HCT116 (cell line): ENCODE data around the gene ZNF423. TPM values are rescaled to one million over a fixed set of nuclear protein-coding genes. Genes with fewer than 3 reads are reported as not detected.

Experiments used
- ATAC-seq: fragments of 200-7000 bp; cut with Tn5 transposase; 2 replicates; pipeline ENCODE4 v1.9.1; 2020; ENCODE audit warnings: mild to moderate bottlenecking, moderate library complexity
- BruUV-seq: library from RNA; stranded (reverse); fragments of 400-500 nt; replicated peaks from 2 replicates; lab custom pipeline; 2021; lab: Mats Ljungman, UMichigan
- CTCF ChIA-PET: fragments of 300-600 bp; sonication (Branson Sonifier 250); formaldehyde crosslinking; loops from one replicate; lab custom pipeline; 2021; ENCODE audit warnings: antibody characterized with exemption; lab: Charles Lee
- POLR2A ChIA-PET: fragments of 300-600, 350-600 bp; sonication (Branson Sonifier 250); formaldehyde crosslinking; loops from one replicate; lab custom pipeline; 2021; ENCODE audit warnings: antibody characterized with exemption; lab: Charles Lee
- RAD21 ChIA-PET, 2 experiments: fragments of 300-600 bp; sonication (Branson Sonifier 250); formaldehyde crosslinking; loops; one replicate each; lab custom pipeline; 2023; ENCODE audit warnings: low total read pairs in 2 of 2; ENCODE audit not compliant: uncharacterized antibody in 2 of 2, unreplicated experiment in 2 of 2, low non-redundant PET in 1 of 2; lab: Charles Lee
- DNase-seq: peaks from one replicate; pipeline ENCODE4 v3.0.0-alpha.2; 2010; ENCODE audit warnings: low read depth, low spot score
- H2AFZ ChIP-seq: fragments of 200-600 bp; shearing (Covaris generic), sonication (generic); 2 replicates; pipeline ENCODE4 v1.6.1; 2017; ENCODE audit warnings: low read depth, mixed run types, mixed read lengths, antibody characterized with exemption, low read length; ENCODE audit not compliant: poor library complexity, severe bottlenecking
- H3K27ac ChIP-seq: 2 replicates; pipeline ENCODE4 v1.5.1; 2012; ENCODE audit warnings: low read depth, low read length
- H3K27me3 ChIP-seq: fragments of 200-600 bp; sonication (generic); 2 replicates; pipeline ENCODE4 v1.6.1; 2016; ENCODE audit warnings: mixed run types, low read length, mixed read lengths; ENCODE audit not compliant: insufficient read depth
- H3K36me3 ChIP-seq, 2 experiments: fragments of 200-500 bp in 1 of 2; fragments of 200-600 bp in 1 of 2; sonication (Bioruptor generic) in 1 of 2; sonication (generic) in 1 of 2; 2 replicates each; pipeline versions ENCODE4 v1.5.1 to v1.6.1; 2014 to 2016; ENCODE audit warnings: low read length in 2 of 2, inconsistent platforms in 1 of 2, mixed read lengths in 1 of 2, mixed run types in 1 of 2; ENCODE audit not compliant: insufficient read depth in 2 of 2, control insufficient read depth in 1 of 2
- H3K4me1 ChIP-seq, 2 experiments: fragments of 200-600 bp in 1 of 2; sonication (generic) in 1 of 2; 2 replicates each; pipeline versions ENCODE4 v1.5.1 to v1.6.1; 2012 to 2017; ENCODE audit warnings: low read length in 2 of 2, inconsistent platforms in 1 of 2, mild to moderate bottlenecking in 1 of 2, mixed read lengths in 1 of 2, mixed run types in 1 of 2, moderate library complexity in 1 of 2; ENCODE audit not compliant: insufficient read depth in 2 of 2, control insufficient read depth in 1 of 2
- H3K4me2 ChIP-seq: fragments of 200-600 bp; sonication (generic); 2 replicates; pipeline ENCODE4 v1.6.1; 2017; ENCODE audit warnings: mixed run types, low read length, mixed read lengths
- H3K4me3 ChIP-seq, 2 experiments: fragments of 200-600 bp in 1 of 2; sonication (generic) in 1 of 2; replicated peaks in 1 of 2; 2 replicates each; pipeline ENCODE4 v1.5.1; 2011 to 2016; ENCODE audit warnings: low read length in 2 of 2, control low read depth in 1 of 2, low read depth in 1 of 2, mild to moderate bottlenecking in 1 of 2, mixed read lengths in 1 of 2, mixed run types in 1 of 2
- H3K79me2 ChIP-seq: fragments of 200-600 bp; sonication (generic); 2 replicates; pipeline ENCODE4 v1.6.1; 2017; ENCODE audit warnings: mild to moderate bottlenecking, mixed run types, low read length, moderate library complexity, mixed read lengths; ENCODE audit not compliant: insufficient read depth
- H3K9ac ChIP-seq: fragments of 200-600 bp; sonication (generic); 2 replicates; pipeline ENCODE4 v1.6.1; 2016; ENCODE audit warnings: low read length, mixed read lengths
- H3K9me2 ChIP-seq: fragments of 200-600 bp; sonication (generic), shearing (Covaris generic); 2 replicates; pipeline ENCODE4 v1.6.1; 2017; ENCODE audit warnings: mixed run types, mild to moderate bottlenecking, moderate library complexity; ENCODE audit not compliant: insufficient read depth
- H3K9me3 ChIP-seq, 2 experiments: fragments of 200-500 bp in 1 of 2; fragments of 200-600 bp in 1 of 2; sonication (Bioruptor generic) in 1 of 2; sonication (generic) in 1 of 2; 2 replicates each; pipeline ENCODE4 v1.6.1; 2014 to 2017; ENCODE audit warnings: low read length in 2 of 2, mixed read lengths in 2 of 2, inconsistent platforms in 1 of 2, low read depth in 1 of 2, mild to moderate bottlenecking in 1 of 2, mixed run types in 1 of 2, moderate library complexity in 1 of 2; ENCODE audit not compliant: control insufficient read depth in 1 of 2, insufficient read depth in 1 of 2
- H4K20me1 ChIP-seq: fragments of 200-600 bp; sonication (generic), shearing (Covaris generic); 2 replicates; pipeline ENCODE4 v1.6.1; 2017; ENCODE audit warnings: mixed run types, mild to moderate bottlenecking, moderate library complexity; ENCODE audit not compliant: insufficient read depth
- ATF3 ChIP-seq: IDR thresholded peaks from 2 replicates; pipeline ENCODE4 v1.6.1; 2012
- CBX3 ChIP-seq: IDR thresholded peaks from 2 replicates; pipeline ENCODE4 v1.6.1; 2012; ENCODE audit warnings: low read depth
- FOSL1 ChIP-seq: IDR thresholded peaks from 2 replicates; pipeline ENCODE4 v1.6.1; 2012; ENCODE audit warnings: low read depth
- SP1 ChIP-seq: IDR thresholded peaks from 2 replicates; pipeline ENCODE4 v1.6.1; 2012; ENCODE audit warnings: low read depth
- YY1 ChIP-seq: IDR thresholded peaks from 2 replicates; pipeline ENCODE4 v1.6.1; 2011; ENCODE audit warnings: low read length, low read depth, moderate library complexity, mild to moderate bottlenecking; ENCODE audit not compliant: insufficient replicate concordance; ENCODE audit errors: extremely low read depth
- ZNF274 ChIP-seq: fragments of 200-500 bp; sonication (Bioruptor generic); IDR thresholded peaks from 2 replicates; pipeline ENCODE4 v1.6.1; 2014; ENCODE audit warnings: mild to moderate bottlenecking, low read depth, low read length, inconsistent platforms
- intact Hi-C: fragments of 100-400 bp; cut with micrococcal nuclease; formaldehyde crosslinking; loops from 2 replicates; pipeline ENCODE4 v1.10.0; 2022
- total RNA-seq: library from RNA; stranded (reverse); gene quantifications from one replicate; pipeline ENCODE4 v1.2.1, GENCODE V29; 2021; ENCODE audit not compliant: unreplicated experiment
- TF ChIP-seq, protein P1 (sequence below): IDR thresholded peaks from 2 replicates; pipeline ENCODE4 v1.6.1; 2012
- TF ChIP-seq, protein P2 (sequence below): IDR thresholded peaks from 2 replicates; pipeline ENCODE4 v1.6.1; 2011; ENCODE audit warnings: mild to moderate bottlenecking, low read length, moderate library complexity; ENCODE audit not compliant: insufficient replicate concordance; ENCODE audit errors: extremely low read depth
- TF ChIP-seq, protein P3 (sequence below): IDR thresholded peaks from 2 replicates; pipeline ENCODE4 v1.6.1; 2012; ENCODE audit warnings: low read depth

The ZNF423 gene
- total RNA-seq, 1 experiment from 2014 or later = 0.22 TPM

DNA sequence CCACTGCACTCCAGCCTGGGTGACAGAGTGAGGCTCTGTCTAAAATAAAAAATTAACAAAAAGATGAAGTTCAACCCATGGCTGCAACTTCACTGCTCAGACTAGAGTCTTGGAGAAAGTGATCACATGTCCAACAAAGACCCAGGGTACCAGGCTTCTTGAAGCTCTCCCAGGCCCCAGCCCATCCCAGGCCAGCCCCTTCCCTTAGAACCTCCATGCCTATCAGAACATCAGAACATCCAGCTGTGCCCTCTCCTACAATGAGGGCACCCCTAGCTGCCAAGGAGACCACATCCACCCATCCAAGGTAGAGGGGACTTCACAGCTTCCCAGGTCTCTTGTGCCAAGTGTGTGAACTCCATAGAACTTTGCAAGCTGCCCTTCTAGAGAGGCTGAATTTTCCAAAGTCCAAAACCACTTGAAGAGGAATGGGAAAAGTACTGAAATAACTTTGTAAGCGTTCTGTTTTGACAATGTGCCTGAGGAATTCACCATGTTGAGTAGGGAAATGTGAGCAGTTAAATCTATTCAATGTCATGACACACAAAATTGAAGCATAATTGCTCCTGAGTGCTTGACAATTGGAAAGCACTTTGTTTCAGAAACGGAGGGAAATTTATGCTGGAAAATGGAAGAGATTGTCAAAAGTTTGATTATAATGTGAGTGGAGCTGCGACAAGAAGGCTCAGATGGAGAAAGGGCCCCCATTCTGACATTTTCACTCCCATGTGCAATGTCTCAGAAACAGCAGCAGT is 230.4 kb downstream of the ZNF423 start:
- ATAC-seq (no peak), DNase-seq (no peak)
- intact Hi-C loops = no loop called here
- no peak overlapping the region for H3K4me2 ChIP-seq
- H3K27me3 ChIP-seq = no peaks in the 10 kb centered on the region
- no TSS peak for BruUV-seq
- no peak overlapping the region for H3K9ac ChIP-seq
- RAD21 ChIA-PET = no interaction called here
- H3K79me2 ChIP-seq = no peaks in the 10 kb centered on the region
- TF ChIP-seq SP1 = no peak
- TF ChIP-seq, protein P1, sequence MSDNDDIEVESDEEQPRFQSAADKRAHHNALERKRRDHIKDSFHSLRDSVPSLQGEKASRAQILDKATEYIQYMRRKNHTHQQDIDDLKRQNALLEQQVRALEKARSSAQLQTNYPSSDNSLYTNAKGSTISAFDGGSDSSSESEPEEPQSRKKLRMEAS = no peak
- no peak for TF ChIP-seq YY1
- no peak for TF ChIP-seq CBX3
- TF ChIP-seq ATF3 = no peak
- TF ChIP-seq, protein P2, sequence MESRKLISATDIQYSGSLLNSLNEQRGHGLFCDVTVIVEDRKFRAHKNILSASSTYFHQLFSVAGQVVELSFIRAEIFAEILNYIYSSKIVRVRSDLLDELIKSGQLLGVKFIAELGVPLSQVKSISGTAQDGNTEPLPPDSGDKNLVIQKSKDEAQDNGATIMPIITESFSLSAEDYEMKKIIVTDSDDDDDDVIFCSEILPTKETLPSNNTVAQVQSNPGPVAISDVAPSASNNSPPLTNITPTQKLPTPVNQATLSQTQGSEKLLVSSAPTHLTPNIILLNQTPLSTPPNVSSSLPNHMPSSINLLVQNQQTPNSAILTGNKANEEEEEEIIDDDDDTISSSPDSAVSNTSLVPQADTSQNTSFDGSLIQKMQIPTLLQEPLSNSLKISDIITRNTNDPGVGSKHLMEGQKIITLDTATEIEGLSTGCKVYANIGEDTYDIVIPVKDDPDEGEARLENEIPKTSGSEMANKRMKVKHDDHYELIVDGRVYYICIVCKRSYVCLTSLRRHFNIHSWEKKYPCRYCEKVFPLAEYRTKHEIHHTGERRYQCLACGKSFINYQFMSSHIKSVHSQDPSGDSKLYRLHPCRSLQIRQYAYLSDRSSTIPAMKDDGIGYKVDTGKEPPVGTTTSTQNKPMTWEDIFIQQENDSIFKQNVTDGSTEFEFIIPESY = no peak
- no peak for TF ChIP-seq ZNF274
- TF ChIP-seq, protein P3, sequence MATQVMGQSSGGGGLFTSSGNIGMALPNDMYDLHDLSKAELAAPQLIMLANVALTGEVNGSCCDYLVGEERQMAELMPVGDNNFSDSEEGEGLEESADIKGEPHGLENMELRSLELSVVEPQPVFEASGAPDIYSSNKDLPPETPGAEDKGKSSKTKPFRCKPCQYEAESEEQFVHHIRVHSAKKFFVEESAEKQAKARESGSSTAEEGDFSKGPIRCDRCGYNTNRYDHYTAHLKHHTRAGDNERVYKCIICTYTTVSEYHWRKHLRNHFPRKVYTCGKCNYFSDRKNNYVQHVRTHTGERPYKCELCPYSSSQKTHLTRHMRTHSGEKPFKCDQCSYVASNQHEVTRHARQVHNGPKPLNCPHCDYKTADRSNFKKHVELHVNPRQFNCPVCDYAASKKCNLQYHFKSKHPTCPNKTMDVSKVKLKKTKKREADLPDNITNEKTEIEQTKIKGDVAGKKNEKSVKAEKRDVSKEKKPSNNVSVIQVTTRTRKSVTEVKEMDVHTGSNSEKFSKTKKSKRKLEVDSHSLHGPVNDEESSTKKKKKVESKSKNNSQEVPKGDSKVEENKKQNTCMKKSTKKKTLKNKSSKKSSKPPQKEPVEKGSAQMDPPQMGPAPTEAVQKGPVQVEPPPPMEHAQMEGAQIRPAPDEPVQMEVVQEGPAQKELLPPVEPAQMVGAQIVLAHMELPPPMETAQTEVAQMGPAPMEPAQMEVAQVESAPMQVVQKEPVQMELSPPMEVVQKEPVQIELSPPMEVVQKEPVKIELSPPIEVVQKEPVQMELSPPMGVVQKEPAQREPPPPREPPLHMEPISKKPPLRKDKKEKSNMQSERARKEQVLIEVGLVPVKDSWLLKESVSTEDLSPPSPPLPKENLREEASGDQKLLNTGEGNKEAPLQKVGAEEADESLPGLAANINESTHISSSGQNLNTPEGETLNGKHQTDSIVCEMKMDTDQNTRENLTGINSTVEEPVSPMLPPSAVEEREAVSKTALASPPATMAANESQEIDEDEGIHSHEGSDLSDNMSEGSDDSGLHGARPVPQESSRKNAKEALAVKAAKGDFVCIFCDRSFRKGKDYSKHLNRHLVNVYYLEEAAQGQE = no peak
- TF ChIP-seq FOSL1 = no peak
- TF ChIP-seq, all 23 proteins: peak for 0
- H4K20me1 ChIP-seq = no peaks in the 10 kb centered on the region
- H2AFZ ChIP-seq = no peak overlapping the region
- ChIA-PET CTCF (no interaction called here), POLR2A (no interaction called here)
- H3K4me1 ChIP-seq = peaks cover 6 to 7% of the 10 kb centered on the region in 2 experiments
- no peaks in the 10 kb centered on the region for H3K9me2 ChIP-seq
- H3K36me3 ChIP-seq = no peaks in the 10 kb centered on the region
- no peak overlapping the region for H3K4me3 ChIP-seq
- H3K27ac ChIP-seq = no peak overlapping the region
- no peaks in the 10 kb centered on the region for H3K9me3 ChIP-seq
